ENCODE results near the gene VPS26A.

The VPS26A gene

GRCh38 chr10:69145329-69145728, 21.4 kb downstream of the VPS26A start:
- no peak overlapping the region for H2BK12ac ChIP-seq (ENCODE audit: low read length)
- no peak overlapping the region for H3K4ac ChIP-seq (ENCODE audit: low read depth, low read length)
- no peak for DNase-seq
- no peak overlapping the region for H3K18ac ChIP-seq (ENCODE audit: low read length)
- H3K4me3 ChIP-seq (ENCODE audit: low read depth, low read length) = no peak overlapping the region
- H2BK5ac ChIP-seq (ENCODE audit: low read depth, low read length, poor library complexity) = no peak overlapping the region
- no peaks in the 10 kb centered on the region for H3K79me1 ChIP-seq (ENCODE audit: low read length)
- no peak overlapping the region for H3K9ac ChIP-seq (ENCODE audit: low read length)
- no peaks in the 10 kb centered on the region for H3K27me3 ChIP-seq (ENCODE audit: insufficient read depth, low read length)
- H3K23ac ChIP-seq (ENCODE audit: low read length) = no peak overlapping the region
- no peaks in the 10 kb centered on the region for H3K9me3 ChIP-seq (ENCODE audit: insufficient read depth, low read depth, low read length)
- H4K8ac ChIP-seq (ENCODE audit: low read depth, low read length) = no peak overlapping the region
- no peak overlapping the region for H3K14ac ChIP-seq (ENCODE audit: low read length)
- H3K4me1 ChIP-seq (ENCODE audit: control insufficient read depth in 1 of 2, insufficient read depth in 2 of 2, low read length in 2 of 2) = no peaks in the 10 kb centered on the region
- H3K4me2 ChIP-seq (ENCODE audit: low read length) = no peak overlapping the region
- no CpG with 5 or more reads among the region's 1 CpG for WGBS (ENCODE audit: extremely low coverage, insufficient coverage, insufficient read length)
- no peak overlapping the region for H2AFZ ChIP-seq (ENCODE audit: insufficient read depth, low read length, poor library complexity)
- no peak overlapping the region for H2AK5ac ChIP-seq (ENCODE audit: low read length)
- no peak overlapping the region for H4K91ac ChIP-seq (ENCODE audit: low read depth, low read length)
- H3K27ac ChIP-seq (ENCODE audit: low read depth, low read length) = no peak overlapping the region
- H3K79me2 ChIP-seq (ENCODE audit: control insufficient read depth, insufficient read depth, low read length, poor library complexity) = no peaks in the 10 kb centered on the region
- no peak overlapping the region for H2BK120ac ChIP-seq (ENCODE audit: insufficient read depth, low read length, poor library complexity)
- H4K12ac ChIP-seq (ENCODE audit: low read depth, low read length) = no peak overlapping the region
- H3K36me3 ChIP-seq (ENCODE audit: control insufficient read depth in 1 of 2, insufficient read depth in 2 of 2, low read length in 2 of 2) = no peaks in the 10 kb centered on the region

- no peak overlapping the region for H3K23ac ChIP-seq (ENCODE audit: low read length)
- no peaks in the 10 kb centered on the region for H3K4me1 ChIP-seq (ENCODE audit: control insufficient read depth in 1 of 2, insufficient read depth in 2 of 2, low read length in 2 of 2)
- H2AFZ ChIP-seq (ENCODE audit: insufficient read depth, low read length, poor library complexity) = no peak overlapping the region
Measured at GRCh38 chr10:69145864-69146263, 21.9 kb downstream of the VPS26A start.

GRCh38 chr10:69146759-69147158, 22.8 kb downstream of the VPS26A start:
- DNase-seq = no peak
- no peak overlapping the region for H3K18ac ChIP-seq (ENCODE audit: low read length)
- no peak overlapping the region for H3K14ac ChIP-seq (ENCODE audit: low read length)
- no peaks in the 10 kb centered on the region for H3K36me3 ChIP-seq (ENCODE audit: control insufficient read depth in 1 of 2, insufficient read depth in 2 of 2, low read length in 2 of 2)
- no peak overlapping the region for H2BK5ac ChIP-seq (ENCODE audit: low read depth, low read length, poor library complexity)
- no CpG with 5 or more reads among the region's 2 CpGs for WGBS (ENCODE audit: extremely low coverage, insufficient coverage, insufficient read length)
- no peak overlapping the region for H4K91ac ChIP-seq (ENCODE audit: low read depth, low read length)
- no peak overlapping the region for H3K4me3 ChIP-seq (ENCODE audit: low read depth, low read length)
- no peaks in the 10 kb centered on the region for H3K79me2 ChIP-seq (ENCODE audit: control insufficient read depth, insufficient read depth, low read length, poor library complexity)
- H3K4ac ChIP-seq (ENCODE audit: low read depth, low read length) = no peak overlapping the region
- no peak overlapping the region for H4K12ac ChIP-seq (ENCODE audit: low read depth, low read length)
- H3K9me3 ChIP-seq (ENCODE audit: insufficient read depth, low read depth, low read length) = no peaks in the 10 kb centered on the region
- no peaks in the 10 kb centered on the region for H3K4me1 ChIP-seq (ENCODE audit: control insufficient read depth in 1 of 2, insufficient read depth in 2 of 2, low read length in 2 of 2)
- H2AFZ ChIP-seq (ENCODE audit: insufficient read depth, low read length, poor library complexity) = no peak overlapping the region
- no peak overlapping the region for H3K9ac ChIP-seq (ENCODE audit: low read length)
- H4K8ac ChIP-seq (ENCODE audit: low read depth, low read length) = no peak overlapping the region
- no peaks in the 10 kb centered on the region for H3K27me3 ChIP-seq (ENCODE audit: insufficient read depth, low read length)
- H2BK12ac ChIP-seq (ENCODE audit: low read length) = no peak overlapping the region
- no peak overlapping the region for H3K27ac ChIP-seq (ENCODE audit: low read depth, low read length)
- no peak overlapping the region for H3K23ac ChIP-seq (ENCODE audit: low read length)
- no peaks in the 10 kb centered on the region for H3K79me1 ChIP-seq (ENCODE audit: low read length)
- no peak overlapping the region for H2BK120ac ChIP-seq (ENCODE audit: insufficient read depth, low read length, poor library complexity)
- H3K4me2 ChIP-seq (ENCODE audit: low read length) = no peak overlapping the region
- H2AK5ac ChIP-seq (ENCODE audit: low read length) = no peak overlapping the region

More at GRCh38 chr10:69145864-69146263, 21.9 kb downstream of the VPS26A start:
- no peak overlapping the region for H3K4ac ChIP-seq (ENCODE audit: low read depth, low read length)
- H2BK5ac ChIP-seq (ENCODE audit: low read depth, low read length, poor library complexity) = no peak overlapping the region
- H4K12ac ChIP-seq (ENCODE audit: low read depth, low read length) = no peak overlapping the region
- H3K27me3 ChIP-seq (ENCODE audit: insufficient read depth, low read length) = no peaks in the 10 kb centered on the region
- no peak overlapping the region for H3K14ac ChIP-seq (ENCODE audit: low read length)
- WGBS (ENCODE audit: extremely low coverage, insufficient coverage, insufficient read length) = no CpG with 5 or more reads among the region's 8 CpGs
- H4K91ac ChIP-seq (ENCODE audit: low read depth, low read length) = no peak overlapping the region
- no peak overlapping the region for H4K8ac ChIP-seq (ENCODE audit: low read depth, low read length)
- H2BK12ac ChIP-seq (ENCODE audit: low read length) = no peak overlapping the region
- no peak overlapping the region for H2BK120ac ChIP-seq (ENCODE audit: insufficient read depth, low read length, poor library complexity)
- DNase-seq = no peak
- H3K9ac ChIP-seq (ENCODE audit: low read length) = no peak overlapping the region
- no peaks in the 10 kb centered on the region for H3K36me3 ChIP-seq (ENCODE audit: control insufficient read depth in 1 of 2, insufficient read depth in 2 of 2, low read length in 2 of 2)
- H3K18ac ChIP-seq (ENCODE audit: low read length) = no peak overlapping the region
- H3K4me3 ChIP-seq (ENCODE audit: low read depth, low read length) = no peak overlapping the region
- H3K79me2 ChIP-seq (ENCODE audit: control insufficient read depth, insufficient read depth, low read length, poor library complexity) = no peaks in the 10 kb centered on the region
- H3K79me1 ChIP-seq (ENCODE audit: low read length) = no peaks in the 10 kb centered on the region
- H3K9me3 ChIP-seq (ENCODE audit: insufficient read depth, low read depth, low read length) = no peaks in the 10 kb centered on the region
- H3K27ac ChIP-seq (ENCODE audit: low read depth, low read length) = no peak overlapping the region
- H2AK5ac ChIP-seq (ENCODE audit: low read length) = no peak overlapping the region
- H3K4me2 ChIP-seq (ENCODE audit: low read length) = no peak overlapping the region

GRCh38 chr10:69151984-69152383, 28.0 kb downstream of the VPS26A start:
- Histone ChIP-seq H4K8ac (ENCODE audit: low read depth, low read length) (no peak overlapping the region), H3K18ac (ENCODE audit: low read length) (no peak overlapping the region), H2BK5ac (ENCODE audit: low read depth, low read length, poor library complexity) (no peak overlapping the region), H2AFZ (ENCODE audit: insufficient read depth, low read length, poor library complexity) (no peak overlapping the region), H3K9ac (ENCODE audit: low read length) (no peak overlapping the region), H4K91ac (ENCODE audit: low read depth, low read length) (no peak overlapping the region), H3K4me3 (ENCODE audit: low read depth, low read length) (no peak overlapping the region), H3K14ac (ENCODE audit: low read length) (no peak overlapping the region), H3K79me2 (ENCODE audit: control insufficient read depth, insufficient read depth, low read length, poor library complexity) (no peaks in the 10 kb centered on the region), H3K4me1 (ENCODE audit: control insufficient read depth in 1 of 2, insufficient read depth in 2 of 2, low read length in 2 of 2) (peaks cover 0 to 2% of the 10 kb centered on the region in 2 experiments), H3K23ac (ENCODE audit: low read length) (no peak overlapping the region), H3K27me3 (ENCODE audit: insufficient read depth, low read length) (no peaks in the 10 kb centered on the region), H3K79me1 (ENCODE audit: low read length) (no peaks in the 10 kb centered on the region), H3K4me2 (ENCODE audit: low read length) (no peak overlapping the region), H3K4ac (ENCODE audit: low read depth, low read length) (no peak overlapping the region), H3K27ac (ENCODE audit: low read depth, low read length) (no peak overlapping the region), H3K9me3 (ENCODE audit: insufficient read depth, low read depth, low read length) (no peaks in the 10 kb centered on the region), H2BK120ac (ENCODE audit: insufficient read depth, low read length, poor library complexity) (no peak overlapping the region), H2AK5ac (ENCODE audit: low read length) (no peak overlapping the region), H3K36me3 (ENCODE audit: control insufficient read depth in 1 of 2, insufficient read depth in 2 of 2, low read length in 2 of 2) (no peaks in the 10 kb centered on the region), H2BK12ac (ENCODE audit: low read length) (no peak overlapping the region), H4K12ac (ENCODE audit: low read depth, low read length) (no peak overlapping the region)
- DNase-seq = no peak
- no CpG with 5 or more reads among the region's 3 CpGs for WGBS (ENCODE audit: extremely low coverage, insufficient coverage, insufficient read length)
